SK-N-DZ (cell line): Measurements from ENCODE around the gene OR2A2. TPM values are rescaled to one million over a fixed set of nuclear protein-coding genes. Genes with fewer than 3 reads are reported as not detected.
"Not testable (repeated sequence)": the region's sequence is repeated elsewhere in the genome, so short reads cannot be mapped to it uniquely, and the experiment has no call there.

ENCODE experiments used
- DNase-seq: peaks from one replicate; pipeline ENCODE4 v3.0.0-alpha.2; 2015; ENCODE audit warnings: low spot score
- polyA plus RNA-seq, 2 experiments: library from polyadenylated mRNA; depleted of rRNA; stranded (reverse); fragments of >200 nt; gene quantifications; 2 replicates each; pipeline ENCODE4 v1.2.3, GENCODE V29; 2014

The OR2A2 gene
- not detected in 2 replicates for polyA plus RNA-seq (2014; cell fraction: cytosol; rRNA removed)
- not detected in 2 replicates for polyA plus RNA-seq (2014; cell fraction: nucleus; rRNA removed)

- no peak for DNase-seq
These were observed at the start of gene OR2A2 for GRCh38 chr7:144109283-144109682. TSS of gene OR2A2 (plus strand) at chr7:144109583. CDS start at chr7:144109583, 0 bp downstream.

- DNase-seq, result no peak
These were observed 45.7 kb upstream of the OR2A2 start for GRCh38 chr7:144063710-144064109.

- no peak for DNase-seq
These were observed 39.9 kb upstream of the OR2A2 start, which contains the start of gene OR2A25 for GRCh38 chr7:144069511-144069910. TSS of gene OR2A25 (plus strand) at chr7:144069811. CDS start at chr7:144074220, 4,409 bp downstream.

GRCh38 chr7:144069953-144070352 is 39.4 kb upstream of the OR2A2 start:
- DNase-seq, result no peak

GRCh38 chr7:144074374-144074773 is 35.0 kb upstream of the OR2A2 start:
- no peak for DNase-seq

GRCh38 chr7:144085978-144086377 is 23.4 kb upstream of the OR2A2 start, which contains the start of gene OR2A12:
TSS of gene OR2A12 (plus strand) at chr7:144086278. CDS start at chr7:144095108, 8,830 bp downstream.
- no peak for DNase-seq

- no peak for DNase-seq
These were observed 22.7 kb upstream of the OR2A2 start for GRCh38 chr7:144086730-144087129.

GRCh38 chr7:144087230-144087629 is 22.2 kb upstream of the OR2A2 start:
- no peak for DNase-seq

GRCh38 chr7:144090667-144091066 is 18.7 kb upstream of the OR2A2 start:
- DNase-seq, result no peak

- no peak for DNase-seq
These were observed 10.6 kb upstream of the OR2A2 start for GRCh38 chr7:144098776-144099175.

GRCh38 chr7:144100607-144101006 is 8.8 kb upstream of the OR2A2 start:
- no peak for DNase-seq

GRCh38 chr7:144102041-144102440 is 7.3 kb upstream of the OR2A2 start:
- no peak for DNase-seq

- DNase-seq, result no peak
These were observed 4.2 kb upstream of the OR2A2 start for GRCh38 chr7:144105211-144105610.

- DNase-seq, result no peak
These were observed 889 bp downstream of the OR2A2 start for GRCh38 chr7:144110272-144110671.

GRCh38 chr7:144113651-144114050 is 4.3 kb downstream of the OR2A2 start:
- no peak for DNase-seq

GRCh38 chr7:144118341-144118740 is 9.0 kb downstream of the OR2A2 start:
- DNase-seq, result no peak

GRCh38 chr7:144122876-144123275 is 13.5 kb downstream of the OR2A2 start, which contains the start of gene OR2A14:
TSS of gene OR2A14 (plus strand) at chr7:144123176. CDS start at chr7:144129113, 5,937 bp downstream.
- DNase-seq, result no peak

GRCh38 chr7:144127714-144128334 is 18.4 kb downstream of the OR2A2 start:
- DNase-seq, result peak; percentile 74

- DNase-seq, result not testable (repeated sequence)
These were observed 20.2 kb downstream of the OR2A2 start for GRCh38 chr7:144129601-144130000.

GRCh38 chr7:144130730-144131129 is 21.3 kb downstream of the OR2A2 start:
- no peak for DNase-seq

GRCh38 chr7:144132262-144132661 is 22.9 kb downstream of the OR2A2 start:
- DNase-seq, result no peak

GRCh38 chr7:144133307-144133706 is 23.9 kb downstream of the OR2A2 start:
- no peak for DNase-seq

- DNase-seq, result no peak
These were observed 24.7 kb downstream of the OR2A2 start for GRCh38 chr7:144134116-144134515.
